Liver (tissue), 9 donors: ENCODE data around the gene SLC66A2. TPM values are rescaled to one million over a fixed set of nuclear protein-coding genes. Genes with fewer than 3 reads are reported as not detected.

Source experiments
- DNase-seq: peaks from one replicate; pipeline ENCODE4 v3.0.0-alpha.2; 2017; ENCODE audit warnings: low spot score
- H3K27ac ChIP-seq, 2 donors: one replicate each; pipeline ENCODE4 v1.7.0; 2013; ENCODE audit warnings: inconsistent platforms in 2 of 2, low read length in 2 of 2, control low read depth in 1 of 2, low read depth in 1 of 2, mild to moderate bottlenecking in 1 of 2
- H3K27me3 ChIP-seq, 4 donors: one replicate each; pipeline versions ENCODE4 v1.6.1 to v1.7.0; 2013; ENCODE audit warnings: low read length in 3 of 4, inconsistent platforms in 1 of 4, mild to moderate bottlenecking in 1 of 4, moderate library complexity in 1 of 4; ENCODE audit not compliant: control insufficient read depth in 4 of 4, insufficient read depth in 4 of 4
- H3K36me3 ChIP-seq, 4 donors: one replicate each; pipeline versions ENCODE4 v1.6.1 to v1.7.0; 2013; ENCODE audit warnings: low read length in 3 of 4, mild to moderate bottlenecking in 3 of 4, low read depth in 1 of 4, moderate library complexity in 1 of 4; ENCODE audit not compliant: control insufficient read depth in 4 of 4, insufficient read depth in 3 of 4
- H3K4me1 ChIP-seq, 4 donors: one replicate each; pipeline versions ENCODE4 v1.6.1 to v1.7.0; 2013; ENCODE audit warnings: low read length in 3 of 4, mild to moderate bottlenecking in 3 of 4, moderate library complexity in 1 of 4; ENCODE audit not compliant: control insufficient read depth in 4 of 4, insufficient read depth in 4 of 4
- H3K4me3 ChIP-seq, 3 donors: one replicate each; pipeline versions ENCODE4 v1.6.1 to v1.7.0; 2013; ENCODE audit warnings: low read length in 3 of 3, control low read depth in 1 of 3, low read depth in 1 of 3, mild to moderate bottlenecking in 1 of 3
- H3K9ac ChIP-seq, 2 donors: one replicate each; pipeline ENCODE4 v1.7.0; 2013; ENCODE audit warnings: low read length in 2 of 2, mild to moderate bottlenecking in 2 of 2, moderate library complexity in 2 of 2, control low read depth in 1 of 2, low read depth in 1 of 2
- H3K9me3 ChIP-seq, 4 donors: one replicate each; pipeline versions ENCODE4 v1.6.1 to v1.7.0; 2013; ENCODE audit warnings: low read length in 3 of 4; ENCODE audit not compliant: control insufficient read depth in 4 of 4
- CTCF ChIP-seq: fragments of 150-350 bp; IDR thresholded peaks from 2 replicates; pipeline ENCODE4 v1.5.1; 2017; ENCODE audit warnings: improper control_type of control experiment, low read depth, low read length; ENCODE audit not compliant: missing input control
- EGR1 ChIP-seq, 2 donors: IDR thresholded peaks; 2 replicates each; pipeline ENCODE4 v1.6.1; 2016 to 2018; ENCODE audit warnings: antibody characterized with exemption in 2 of 2, low read depth in 2 of 2
- FOXA1 ChIP-seq: IDR thresholded peaks from 2 replicates; pipeline ENCODE4 v1.6.1; 2016; ENCODE audit warnings: antibody characterized with exemption
- FOXA2 ChIP-seq: IDR thresholded peaks from 2 replicates; pipeline ENCODE4 v1.6.1; 2016; ENCODE audit warnings: antibody characterized with exemption
- GABPA ChIP-seq, 2 donors: IDR thresholded peaks in 1 of 2; conservative IDR thresholded peaks in 1 of 2; 2 replicates each; pipeline ENCODE4 v1.6.1; 2016; ENCODE audit warnings: antibody characterized with exemption in 2 of 2, mild to moderate bottlenecking in 1 of 2, moderate library complexity in 1 of 2
- HNF4A ChIP-seq, 2 donors: conservative IDR thresholded peaks; 2 replicates each; pipeline ENCODE4 v1.6.1; 2016; ENCODE audit warnings: antibody characterized with exemption in 2 of 2, mild to moderate bottlenecking in 2 of 2
- HNF4G ChIP-seq: IDR thresholded peaks from 2 replicates; pipeline ENCODE4 v1.6.1; 2016; ENCODE audit warnings: antibody characterized with exemption
- JUND ChIP-seq, 2 donors: IDR thresholded peaks; 2 replicates each; pipeline ENCODE4 v1.6.1; 2016; ENCODE audit warnings: antibody characterized with exemption in 2 of 2
- NR2F2 ChIP-seq: IDR thresholded peaks from 2 replicates; pipeline ENCODE4 v1.6.1; 2016; ENCODE audit warnings: antibody characterized with exemption
- RAD21 ChIP-seq, 2 donors: IDR thresholded peaks; 2 replicates each; pipeline ENCODE4 v1.6.1; 2016; ENCODE audit warnings: antibody characterized with exemption in 2 of 2, mild to moderate bottlenecking in 2 of 2
- RXRA ChIP-seq, 2 donors: IDR thresholded peaks; 2 replicates each; pipeline ENCODE4 v1.6.1; 2017 to 2018; ENCODE audit warnings: antibody characterized with exemption in 2 of 2, mild to moderate bottlenecking in 1 of 2
- SP1 ChIP-seq: IDR thresholded peaks from 2 replicates; pipeline ENCODE4 v1.6.1; 2018; ENCODE audit warnings: antibody characterized with exemption, mild to moderate bottlenecking
- TAF1 ChIP-seq: conservative IDR thresholded peaks from 2 replicates; pipeline ENCODE4 v1.6.1; 2016; ENCODE audit warnings: antibody characterized with exemption, mild to moderate bottlenecking
- YY1 ChIP-seq: IDR thresholded peaks from 2 replicates; pipeline ENCODE4 v1.6.1; 2016; ENCODE audit warnings: antibody characterized with exemption, mild to moderate bottlenecking
- ZBTB33 ChIP-seq: IDR thresholded peaks from 2 replicates; pipeline ENCODE4 v1.6.1; 2016; ENCODE audit warnings: antibody characterized with exemption
- WGBS: extraction: QIAGEN DNeasy Blood & Tissue Kit; methylation state at CpG from one replicate; pipeline ENCODE4 v1.1.7; 2013; 5-methylcytosine and 5-hydroxymethylcytosine counted together
- polyA plus RNA-seq, 2 donors: library from polyadenylated mRNA; stranded (reverse) in 1 of 2; unstranded in 1 of 2; fragments of 200-250 nt in 1 of 2; fragments of >200 nt in 1 of 2; fragmentation: Nextera tagmentation in 1 of 2; extraction: Ambion mirVana in 1 of 2; gene quantifications; one replicate each; pipeline versions ENCODE4 v1.2.1 to v1.2.3, GENCODE V29; 2013 to 2015
- total RNA-seq, 2 donors: library from RNA; depleted of rRNA; stranded (reverse); fragments of >200 nt; gene quantifications; one replicate each; pipeline ENCODE4 v1.2.3, GENCODE V29; 2014
- TF ChIP-seq, protein P1 (sequence below): IDR thresholded peaks from 2 replicates; pipeline ENCODE4 v1.6.1; 2016; ENCODE audit warnings: antibody characterized with exemption
- TF ChIP-seq, protein P2 (sequence below): IDR thresholded peaks from 2 replicates; pipeline ENCODE4 v1.6.1; 2016; ENCODE audit warnings: antibody characterized with exemption, mild to moderate bottlenecking
- TF ChIP-seq, protein P3 (sequence below): IDR thresholded peaks from 2 replicates; pipeline ENCODE4 v1.6.1; 2016; ENCODE audit warnings: antibody characterized with exemption
- donor health status: healthy.
- donor health status: healthy.
- donor health status: healthy.
- donor health status: healthy.
- donor health status: healthy.

Gene SLC66A2
- total and polyA plus RNA-seq, 4 donors: 47.8 to 107 (median 67.9) TPM

GRCh38 chr18:79983793-79984192, 32.3 kb upstream of the SLC66A2 start (continued):
- TF ChIP-seq ZBTB33: no peak
- no peak for TF ChIP-seq NR2F2

GRCh38 chr18:79983253-79983652, 31.8 kb upstream of the SLC66A2 start:
- WGBS: 81% methylated on average over 4 of the region's 4 CpGs
- no peak for DNase-seq
- Histone ChIP-seq H3K4me1 (peaks cover 2 to 16% (median 15%) of the 10 kb centered on the region in 4 donors), H3K9ac (no peak overlapping the region), H3K36me3 (peaks cover 0 to 2% (median under 1%) of the 10 kb centered on the region in 4 donors), H3K4me3 (no peak overlapping the region), H3K27me3 (no peaks in the 10 kb centered on the region), H3K27ac (no peak overlapping the region), H3K9me3 (no peaks in the 10 kb centered on the region)
- TF ChIP-seq, protein P1, sequence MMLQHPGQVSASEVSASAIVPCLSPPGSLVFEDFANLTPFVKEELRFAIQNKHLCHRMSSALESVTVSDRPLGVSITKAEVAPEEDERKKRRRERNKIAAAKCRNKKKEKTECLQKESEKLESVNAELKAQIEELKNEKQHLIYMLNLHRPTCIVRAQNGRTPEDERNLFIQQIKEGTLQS: no peak
- TF ChIP-seq CTCF (no peak), EGR1 (IDR thresholded peaks at IDR 0.05; ENCODE audit: low read depth in 2 of 2) (no peak), HNF4A (conservative IDR thresholded peaks at IDR 0.05) (no peak), RXRA (IDR thresholded peaks at IDR 0.05) (no peak)

DNA sequence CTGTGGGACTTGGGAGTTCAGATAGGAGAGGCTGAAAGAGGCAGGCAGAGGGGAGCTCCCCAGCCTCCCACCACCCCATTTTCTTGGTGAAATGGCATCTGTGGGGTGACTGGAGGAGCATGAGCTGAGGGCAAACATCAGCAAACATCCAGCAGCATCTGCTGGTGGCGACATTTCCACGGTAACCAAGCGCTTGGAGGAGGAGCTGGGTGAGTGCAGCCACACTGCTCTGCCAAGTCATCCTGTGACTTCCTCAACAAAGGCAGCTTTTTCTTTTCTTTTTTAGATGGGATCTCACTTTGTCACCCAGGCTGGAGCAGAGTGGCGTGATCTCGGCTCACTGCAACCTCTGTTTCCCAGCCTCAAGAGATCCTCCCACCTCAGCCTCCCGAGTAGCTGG, 31.3 kb upstream of the SLC66A2 start:
- Histone ChIP-seq H3K9me3 (no peaks in the 10 kb centered on the region), H3K4me1 (peaks cover 2 to 16% (median 14%) of the 10 kb centered on the region in 4 donors), H3K27me3 (no peaks in the 10 kb centered on the region), H3K9ac (no peak overlapping the region), H3K4me3 (no peak overlapping the region), H3K27ac (no peak overlapping the region), H3K36me3 (peaks cover 0 to 2% (median under 1%) of the 10 kb centered on the region in 4 donors)
- TF ChIP-seq FOXA1 (no peak), TAF1 (no peak), RXRA (IDR thresholded peaks at IDR 0.05) (no peak), HNF4A (conservative IDR thresholded peaks at IDR 0.05) (no peak), EGR1 (IDR thresholded peaks at IDR 0.05; ENCODE audit: low read depth in 2 of 2) (no peak), JUND (IDR thresholded peaks at IDR 0.05) (no peak), HNF4G (no peak), SP1 (no peak), CTCF (no peak), YY1 (no peak), FOXA2 (no peak), NR2F2 (no peak), RAD21 (IDR thresholded peaks at IDR 0.05) (no peak), ZBTB33 (no peak), GABPA (IDR thresholded peaks at IDR 0.05 in 1 of 2, conservative IDR thresholded peaks at IDR 0.05 in 1 of 2) (no peak)
- TF ChIP-seq, protein P2, sequence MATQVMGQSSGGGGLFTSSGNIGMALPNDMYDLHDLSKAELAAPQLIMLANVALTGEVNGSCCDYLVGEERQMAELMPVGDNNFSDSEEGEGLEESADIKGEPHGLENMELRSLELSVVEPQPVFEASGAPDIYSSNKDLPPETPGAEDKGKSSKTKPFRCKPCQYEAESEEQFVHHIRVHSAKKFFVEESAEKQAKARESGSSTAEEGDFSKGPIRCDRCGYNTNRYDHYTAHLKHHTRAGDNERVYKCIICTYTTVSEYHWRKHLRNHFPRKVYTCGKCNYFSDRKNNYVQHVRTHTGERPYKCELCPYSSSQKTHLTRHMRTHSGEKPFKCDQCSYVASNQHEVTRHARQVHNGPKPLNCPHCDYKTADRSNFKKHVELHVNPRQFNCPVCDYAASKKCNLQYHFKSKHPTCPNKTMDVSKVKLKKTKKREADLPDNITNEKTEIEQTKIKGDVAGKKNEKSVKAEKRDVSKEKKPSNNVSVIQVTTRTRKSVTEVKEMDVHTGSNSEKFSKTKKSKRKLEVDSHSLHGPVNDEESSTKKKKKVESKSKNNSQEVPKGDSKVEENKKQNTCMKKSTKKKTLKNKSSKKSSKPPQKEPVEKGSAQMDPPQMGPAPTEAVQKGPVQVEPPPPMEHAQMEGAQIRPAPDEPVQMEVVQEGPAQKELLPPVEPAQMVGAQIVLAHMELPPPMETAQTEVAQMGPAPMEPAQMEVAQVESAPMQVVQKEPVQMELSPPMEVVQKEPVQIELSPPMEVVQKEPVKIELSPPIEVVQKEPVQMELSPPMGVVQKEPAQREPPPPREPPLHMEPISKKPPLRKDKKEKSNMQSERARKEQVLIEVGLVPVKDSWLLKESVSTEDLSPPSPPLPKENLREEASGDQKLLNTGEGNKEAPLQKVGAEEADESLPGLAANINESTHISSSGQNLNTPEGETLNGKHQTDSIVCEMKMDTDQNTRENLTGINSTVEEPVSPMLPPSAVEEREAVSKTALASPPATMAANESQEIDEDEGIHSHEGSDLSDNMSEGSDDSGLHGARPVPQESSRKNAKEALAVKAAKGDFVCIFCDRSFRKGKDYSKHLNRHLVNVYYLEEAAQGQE: no peak
- TF ChIP-seq, protein P3, sequence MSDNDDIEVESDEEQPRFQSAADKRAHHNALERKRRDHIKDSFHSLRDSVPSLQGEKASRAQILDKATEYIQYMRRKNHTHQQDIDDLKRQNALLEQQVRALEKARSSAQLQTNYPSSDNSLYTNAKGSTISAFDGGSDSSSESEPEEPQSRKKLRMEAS: no peak
- DNase-seq: no peak
- 89% methylated on average over 6 of the region's 6 CpGs for WGBS
